ENCODE results near the gene PIP5K1B.
"Not testable (repeated sequence)": the region's sequence is repeated elsewhere in the genome, so short reads cannot be mapped to it uniquely, and the experiment has no call there.

PIP5K1B gene, protein sequence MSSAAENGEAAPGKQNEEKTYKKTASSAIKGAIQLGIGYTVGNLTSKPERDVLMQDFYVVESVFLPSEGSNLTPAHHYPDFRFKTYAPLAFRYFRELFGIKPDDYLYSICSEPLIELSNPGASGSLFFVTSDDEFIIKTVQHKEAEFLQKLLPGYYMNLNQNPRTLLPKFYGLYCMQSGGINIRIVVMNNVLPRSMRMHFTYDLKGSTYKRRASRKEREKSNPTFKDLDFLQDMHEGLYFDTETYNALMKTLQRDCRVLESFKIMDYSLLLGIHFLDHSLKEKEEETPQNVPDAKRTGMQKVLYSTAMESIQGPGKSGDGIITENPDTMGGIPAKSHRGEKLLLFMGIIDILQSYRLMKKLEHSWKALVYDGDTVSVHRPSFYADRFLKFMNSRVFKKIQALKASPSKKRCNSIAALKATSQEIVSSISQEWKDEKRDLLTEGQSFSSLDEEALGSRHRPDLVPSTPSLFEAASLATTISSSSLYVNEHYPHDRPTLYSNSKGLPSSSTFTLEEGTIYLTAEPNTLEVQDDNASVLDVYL

DNA sequence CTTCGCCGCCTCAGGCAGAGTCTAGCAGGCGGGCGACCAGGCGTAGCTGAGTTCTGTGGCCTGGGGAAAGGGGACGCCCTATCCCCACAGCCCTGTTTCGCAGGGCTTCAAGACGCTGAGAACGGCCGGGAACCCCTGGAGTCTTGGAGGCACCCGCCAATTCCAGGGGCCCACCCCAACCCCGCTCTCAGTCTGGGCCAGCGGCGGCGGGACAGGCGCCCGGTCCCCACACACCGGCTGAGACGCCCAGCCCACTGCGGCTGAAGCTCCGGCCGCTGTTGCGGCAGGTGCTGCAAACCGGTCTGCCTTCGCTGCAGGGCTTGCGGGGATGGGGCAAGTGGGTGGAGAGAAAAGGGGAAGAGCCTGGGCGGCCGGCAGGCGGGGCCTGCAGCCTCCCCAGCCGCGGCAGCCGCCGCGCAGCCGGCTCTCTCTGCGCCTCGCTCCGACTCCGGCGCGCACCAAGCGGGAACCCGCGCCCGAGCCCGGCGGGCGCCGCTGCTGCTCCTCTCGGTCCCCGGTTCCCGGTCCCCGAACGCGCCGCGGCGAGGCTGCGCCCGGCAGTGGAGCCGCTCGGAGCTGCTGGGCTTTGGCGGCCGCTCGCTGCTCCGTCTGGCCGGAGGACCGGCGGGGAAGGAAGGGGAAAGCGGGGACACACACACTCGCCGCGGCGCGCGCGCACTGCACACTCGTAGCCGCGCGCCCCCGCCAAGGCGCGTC, at the start of gene PIP5K1B:
Gene PIP5K1B (plus strand): TSS at position 427 of the 717 bp plus-strand sequence. CDS start 117,375 bp downstream, outside the sequence.
- DNase-seq, result peak; percentile 12

DNA sequence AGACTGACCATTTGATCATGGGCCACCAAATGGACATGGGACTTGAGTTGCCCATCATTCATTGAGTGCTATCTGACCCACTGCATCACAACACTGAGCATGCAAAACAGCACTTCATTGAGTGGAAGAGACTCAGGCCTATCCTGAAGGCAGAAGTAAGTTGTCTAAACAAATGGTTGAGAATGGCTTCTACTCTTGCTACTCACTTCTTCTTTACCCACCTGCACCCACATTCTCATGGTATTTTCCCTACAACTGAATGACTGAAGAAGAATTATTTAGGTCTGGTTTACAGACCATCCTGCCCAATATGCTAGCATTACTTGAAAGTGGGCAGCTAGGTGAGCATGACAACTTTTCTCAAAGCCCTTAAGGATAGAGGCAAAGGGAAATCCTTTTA, 41.0 kb upstream of the PIP5K1B start:
- no peak for DNase-seq

DNA sequence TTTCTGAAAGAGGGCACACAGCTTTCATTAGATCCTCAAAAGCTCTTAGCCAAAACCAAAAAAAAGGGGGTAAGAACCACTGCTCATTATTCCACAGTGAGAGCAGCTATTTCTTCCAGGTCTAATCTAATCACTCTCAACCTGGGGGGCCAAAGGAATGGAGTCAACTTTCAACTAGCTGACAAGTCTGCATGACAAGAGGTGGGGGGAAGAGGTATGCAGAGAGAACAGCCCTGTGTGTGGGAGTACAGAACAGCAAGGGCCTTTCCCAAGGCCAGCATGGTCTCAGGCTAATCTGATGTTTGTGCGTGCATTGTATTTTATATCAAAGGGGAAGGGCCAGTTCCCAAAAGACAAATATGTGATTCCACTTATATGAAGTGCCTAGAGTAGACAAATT, 36.9 kb upstream of the PIP5K1B start:
- no peak for DNase-seq

DNA sequence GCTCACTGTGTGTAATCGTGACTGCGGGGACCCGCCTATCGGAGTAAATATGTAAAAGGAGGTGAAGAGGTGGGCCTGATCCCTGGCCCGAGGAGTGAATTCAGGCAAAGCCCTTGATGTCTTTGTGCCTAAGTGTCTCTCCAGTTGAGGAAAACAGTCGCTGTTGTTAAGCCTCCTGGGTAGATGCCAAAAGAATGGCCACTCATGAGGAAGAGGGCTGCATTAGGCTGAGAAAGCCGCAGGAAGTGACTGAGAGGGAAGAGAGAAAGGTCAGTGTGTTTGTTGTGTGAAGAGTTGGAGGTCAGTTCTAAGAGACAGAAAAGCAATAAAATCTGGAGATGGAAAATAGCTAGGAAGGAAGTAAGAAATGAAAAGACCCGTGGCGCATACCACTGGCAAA, 35.8 kb upstream of the PIP5K1B start:
- no peak for DNase-seq

DNA sequence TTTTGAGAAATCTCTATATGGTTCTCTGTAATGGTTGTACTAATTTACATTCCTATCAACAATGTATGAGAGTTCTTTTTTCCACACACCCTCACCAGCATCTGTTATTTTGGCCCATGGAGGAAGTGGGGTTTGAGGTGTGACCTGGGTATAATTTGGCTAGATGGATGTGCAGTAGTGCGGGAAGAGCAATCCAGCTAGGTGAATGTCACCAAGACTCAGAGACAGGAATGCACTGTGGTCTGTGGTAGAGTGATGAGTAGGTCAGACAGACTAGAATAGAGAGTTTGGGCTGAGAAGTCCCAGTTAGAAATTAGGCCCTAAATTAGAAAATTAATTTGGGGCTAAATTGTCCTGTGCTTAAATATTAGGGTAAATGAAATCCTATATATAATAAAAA, 32.8 kb upstream of the PIP5K1B start:
- DNase-seq, result no peak

DNA sequence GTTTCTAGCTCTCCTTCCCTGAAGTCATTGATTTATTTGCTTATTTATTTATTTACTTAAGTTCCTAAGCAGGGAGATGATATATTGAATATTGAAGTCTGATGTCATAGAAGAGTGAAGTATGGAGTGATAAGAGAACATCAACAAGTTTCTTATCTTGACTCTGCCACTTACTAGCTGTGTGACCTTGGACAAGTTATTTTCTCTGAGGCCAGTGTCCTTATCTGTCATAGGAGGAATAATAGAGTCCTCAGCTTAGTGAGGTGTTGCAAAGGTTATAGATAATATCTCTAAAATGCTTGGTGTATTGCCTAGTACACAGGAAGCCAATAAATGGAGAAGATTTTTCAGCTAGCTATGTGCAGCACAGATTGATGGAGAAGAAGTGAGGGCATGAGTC, 32.4 kb upstream of the PIP5K1B start:
- DNase-seq, result no peak

DNA sequence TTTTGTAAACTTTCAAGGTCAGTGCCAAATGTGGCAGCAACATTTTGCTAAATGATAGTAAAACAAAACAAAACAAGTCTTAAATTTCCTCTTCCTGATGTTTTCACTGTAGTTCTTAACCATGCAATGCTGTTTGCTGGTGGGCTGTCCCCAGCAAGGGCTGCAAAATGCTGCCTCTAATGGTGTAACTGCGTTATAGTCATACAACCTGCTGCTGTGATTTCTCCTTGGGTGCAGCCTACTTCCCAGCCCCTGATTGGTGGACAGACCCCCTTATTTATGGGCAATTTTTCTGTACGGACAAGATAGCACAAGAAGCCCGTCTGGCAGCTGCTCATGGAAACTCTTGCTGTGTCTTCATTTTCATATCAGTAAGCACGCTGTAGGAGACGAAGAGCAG, 26.6 kb upstream of the PIP5K1B start:
- peak in 1 of 2 experiments; percentile 2 for DNase-seq

DNA sequence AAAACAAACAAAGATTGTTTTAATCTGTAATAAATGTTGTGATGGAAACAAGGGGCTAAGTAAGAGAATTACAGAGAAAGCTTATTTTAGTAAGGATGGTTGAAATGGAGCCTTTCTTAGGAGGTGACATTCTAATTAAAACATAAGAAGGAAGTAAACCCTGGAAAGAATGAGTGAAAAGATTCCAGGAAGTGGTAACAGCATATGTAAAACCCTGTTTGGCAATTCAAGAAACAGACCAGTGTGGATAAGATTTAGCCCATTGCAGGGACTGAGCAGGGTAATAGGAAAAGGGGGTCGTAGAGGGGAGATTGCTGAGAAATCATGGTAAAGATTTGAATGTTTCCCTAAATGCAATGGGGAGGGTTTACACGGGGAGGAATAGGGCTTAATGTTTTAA, 21.6 kb upstream of the PIP5K1B start:
- no peak for DNase-seq

DNA sequence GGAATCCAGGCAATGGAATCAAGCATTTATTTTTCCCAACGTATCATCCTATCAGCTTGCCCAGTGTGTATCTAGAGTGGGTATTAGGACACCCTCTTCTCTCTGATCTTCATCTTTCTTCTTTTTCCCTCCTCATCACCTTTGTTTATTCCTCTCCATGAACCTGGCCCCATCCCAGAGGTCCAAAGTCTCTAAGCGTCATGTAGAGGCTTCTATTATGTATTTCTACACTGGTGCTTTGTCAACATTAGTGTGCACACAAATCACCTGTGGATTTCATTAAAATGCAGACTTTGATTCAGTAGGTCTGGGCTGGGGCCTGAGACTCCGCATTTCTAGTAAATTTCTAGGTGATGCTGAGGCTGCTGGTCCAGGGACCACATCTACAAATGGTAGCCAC, 19.8 kb upstream of the PIP5K1B start:
- no peak for DNase-seq

DNA sequence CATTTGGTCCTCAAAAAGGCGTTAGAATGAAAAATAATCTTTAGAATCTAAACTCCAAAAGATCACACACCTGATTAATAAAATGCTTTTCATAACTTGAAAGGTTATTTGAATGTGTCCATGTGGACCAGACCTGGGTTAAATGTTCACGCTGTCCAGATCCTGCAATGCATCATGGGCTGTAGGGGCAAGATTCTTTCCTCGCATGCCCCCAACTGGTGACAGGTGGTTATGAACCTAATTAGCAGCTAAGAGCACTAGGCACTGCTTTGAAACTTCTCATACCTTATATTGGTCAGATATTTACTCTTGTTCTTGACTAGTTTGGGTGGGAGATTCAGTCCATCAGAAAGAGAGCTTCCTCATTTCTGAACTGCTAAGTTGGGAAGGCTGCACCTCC, 19.3 kb upstream of the PIP5K1B start:
- DNase-seq, result no peak

DNA sequence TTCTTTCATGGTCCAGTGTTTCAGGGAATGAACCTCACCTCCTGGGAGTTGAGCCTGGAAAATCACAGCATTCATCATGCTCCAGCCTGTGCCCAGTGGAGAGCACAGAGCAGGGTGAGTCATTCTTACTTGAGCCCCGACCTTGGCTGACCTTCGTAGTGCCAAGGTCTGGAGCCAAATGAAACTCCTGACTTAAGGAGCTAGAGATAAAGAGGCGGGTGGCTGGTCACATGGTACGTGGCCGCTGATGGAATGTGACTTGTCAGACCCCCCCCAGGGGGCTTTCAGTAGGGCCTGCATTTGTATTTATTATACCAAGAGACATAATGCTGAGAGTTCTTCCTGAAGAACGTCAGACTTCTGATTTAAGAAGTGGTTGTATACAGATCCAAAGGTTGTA, 15.0 kb upstream of the PIP5K1B start:
- no peak for DNase-seq

DNA sequence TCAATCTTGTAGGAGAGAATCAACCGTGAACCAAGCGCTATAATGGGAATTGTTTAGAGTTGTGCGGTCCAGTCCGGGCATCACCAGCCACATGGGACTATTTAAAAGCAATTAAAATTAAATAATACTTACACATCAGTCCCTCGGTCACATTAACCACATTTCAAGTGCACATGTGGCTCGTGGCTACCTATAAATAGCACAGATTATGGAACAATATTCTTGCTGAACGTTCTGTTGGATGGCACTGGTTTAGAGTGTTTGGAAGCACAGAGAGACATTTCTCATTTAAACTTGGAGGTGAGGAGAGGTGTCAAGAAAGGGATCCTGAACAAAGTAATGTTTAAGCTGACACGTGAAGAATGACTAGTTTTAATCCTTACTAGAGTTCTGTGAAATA, 12.5 kb upstream of the PIP5K1B start:
- DNase-seq, result no peak

DNA sequence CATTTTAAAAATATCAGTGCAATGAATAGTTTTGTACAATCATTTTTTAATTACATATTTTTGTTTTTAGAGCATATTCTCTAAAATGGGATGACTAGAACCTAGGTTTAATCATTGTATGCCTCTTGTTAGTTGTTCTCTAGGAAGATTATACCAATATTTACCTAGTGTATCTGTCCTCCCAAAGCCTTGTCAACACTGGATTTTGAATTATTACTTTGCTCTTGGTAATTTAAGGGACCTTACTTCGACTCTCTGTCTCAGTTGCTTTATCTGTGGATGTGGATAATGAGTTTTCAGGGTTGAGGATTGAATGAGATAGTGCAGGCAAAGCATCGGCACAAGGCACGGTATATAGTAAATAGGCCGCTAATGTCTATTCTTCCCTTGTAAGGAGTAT, 10.9 kb upstream of the PIP5K1B start:
- DNase-seq, result no peak

DNA sequence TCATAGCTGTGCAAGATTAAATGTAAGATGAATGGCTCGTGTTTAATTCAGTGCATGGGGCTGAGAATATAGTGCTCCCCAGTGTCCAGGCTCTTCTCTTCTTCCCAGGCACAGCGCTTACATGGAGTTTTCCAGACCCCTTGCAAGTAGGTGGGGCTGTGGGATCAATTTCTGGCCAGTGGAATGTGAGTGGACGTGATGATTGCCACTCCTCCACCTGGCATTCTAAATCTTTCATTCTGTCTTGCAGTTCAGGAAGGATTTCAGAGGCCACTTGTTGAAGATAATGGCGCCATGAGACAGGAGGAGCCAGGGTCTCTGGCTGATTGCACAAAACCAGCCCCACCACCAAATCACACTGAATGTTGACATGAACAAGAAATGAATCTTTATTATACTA, 7.2 kb upstream of the PIP5K1B start:
- no peak for DNase-seq

DNA sequence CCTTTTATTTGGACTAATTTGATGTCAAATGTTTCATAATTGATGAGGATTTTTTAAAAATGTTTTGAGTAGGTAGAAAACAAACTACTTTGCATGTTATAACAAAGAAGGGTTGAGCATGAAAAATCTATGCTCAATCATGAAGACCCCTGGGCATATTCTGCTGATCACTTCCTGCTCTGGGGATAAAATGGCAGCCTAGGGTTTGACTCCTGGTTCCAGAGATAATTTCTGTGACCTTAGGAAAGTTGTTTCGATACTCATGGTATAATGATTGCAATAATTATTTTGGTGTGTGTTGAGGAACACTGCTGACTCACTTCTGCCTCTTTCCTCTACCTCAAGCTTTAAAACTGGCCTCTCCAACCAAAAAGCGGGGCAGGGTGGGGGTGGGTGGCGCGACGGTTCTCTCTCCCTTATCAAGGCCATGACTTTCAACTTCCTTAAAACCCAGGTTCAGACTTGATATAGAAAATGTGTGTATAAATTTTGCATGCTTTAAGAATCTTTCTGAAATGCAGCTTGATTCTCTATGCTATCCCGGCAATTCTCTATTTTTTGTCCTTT, 6.0 kb upstream of the PIP5K1B start:
- no peak for DNase-seq

DNA sequence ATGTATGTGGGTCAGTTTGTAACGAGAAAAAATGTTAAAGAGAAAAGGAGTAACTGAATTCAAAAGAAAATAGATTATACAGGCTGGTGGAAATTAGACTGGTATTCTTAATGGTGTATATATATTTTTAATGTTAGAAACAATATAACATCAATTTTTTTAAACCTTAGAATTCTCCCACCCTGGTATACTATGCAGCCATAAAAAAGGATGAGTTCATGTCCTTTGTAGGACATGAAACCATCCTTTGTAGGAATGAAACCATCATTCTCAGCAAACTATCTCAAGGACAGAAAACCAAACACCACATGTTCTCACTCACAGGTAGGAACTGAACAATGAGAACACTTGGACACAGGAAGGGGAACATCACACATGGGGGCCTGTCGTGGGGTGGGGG, 5.4 kb upstream of the PIP5K1B start:
- not testable (repeated sequence) for DNase-seq

DNA sequence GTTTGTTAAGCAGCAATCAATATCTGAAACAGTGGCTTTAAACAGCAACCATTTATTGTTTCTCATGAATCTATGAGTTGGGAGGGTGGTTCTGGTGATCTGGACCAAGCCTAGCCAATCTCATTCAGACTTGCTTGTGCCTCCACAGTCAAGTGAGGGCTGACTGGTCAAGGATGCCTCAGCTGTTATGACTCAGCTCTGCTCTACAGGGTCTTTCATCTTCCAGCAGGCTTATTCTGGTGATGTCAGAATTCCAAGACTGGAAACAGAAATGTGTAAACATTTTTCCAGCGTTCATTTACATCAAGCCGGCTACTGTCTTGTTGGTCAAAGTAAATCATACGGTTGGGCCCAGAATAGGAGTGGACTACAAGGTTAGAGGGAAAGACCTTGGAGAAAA, 2.5 kb upstream of the PIP5K1B start:
- no peak for DNase-seq

DNA sequence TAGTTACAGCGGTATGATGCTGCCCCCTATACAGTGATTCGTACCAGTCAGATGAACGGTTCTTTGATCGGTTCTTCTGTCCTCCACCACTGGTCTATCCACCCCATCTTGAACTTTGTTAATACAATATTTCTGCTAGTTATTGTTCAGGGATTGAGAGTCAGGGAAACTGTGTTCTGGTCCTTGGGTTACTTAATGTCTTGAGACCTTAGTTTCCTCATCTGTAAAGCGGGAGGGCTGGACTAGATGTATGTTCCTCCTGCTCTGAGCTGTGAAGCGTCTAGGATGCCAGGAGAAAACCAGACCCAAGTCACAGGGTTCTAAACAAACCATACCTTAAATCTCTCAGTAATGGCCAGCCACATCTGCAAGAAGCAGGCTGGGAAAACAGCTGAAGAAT, 1.4 kb upstream of the PIP5K1B start:
- DNase-seq, result no peak

DNA sequence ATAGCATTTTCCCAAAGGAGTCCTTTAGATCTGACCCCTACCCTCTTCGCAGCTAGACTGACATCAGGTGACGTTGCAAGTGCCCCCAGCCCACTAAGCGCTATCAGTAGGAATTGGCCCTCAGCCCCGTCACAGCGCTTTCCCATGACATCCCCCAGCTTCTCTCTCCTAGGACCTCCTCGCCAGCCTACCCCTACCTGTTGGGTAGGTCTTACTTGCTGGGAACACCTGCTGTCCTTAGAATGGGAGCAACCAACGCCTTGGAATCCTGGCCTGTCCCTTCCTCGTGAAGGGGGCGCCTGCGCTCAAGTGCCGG, 584 bp upstream of the PIP5K1B start:
- DNase-seq, result no peak

DNA sequence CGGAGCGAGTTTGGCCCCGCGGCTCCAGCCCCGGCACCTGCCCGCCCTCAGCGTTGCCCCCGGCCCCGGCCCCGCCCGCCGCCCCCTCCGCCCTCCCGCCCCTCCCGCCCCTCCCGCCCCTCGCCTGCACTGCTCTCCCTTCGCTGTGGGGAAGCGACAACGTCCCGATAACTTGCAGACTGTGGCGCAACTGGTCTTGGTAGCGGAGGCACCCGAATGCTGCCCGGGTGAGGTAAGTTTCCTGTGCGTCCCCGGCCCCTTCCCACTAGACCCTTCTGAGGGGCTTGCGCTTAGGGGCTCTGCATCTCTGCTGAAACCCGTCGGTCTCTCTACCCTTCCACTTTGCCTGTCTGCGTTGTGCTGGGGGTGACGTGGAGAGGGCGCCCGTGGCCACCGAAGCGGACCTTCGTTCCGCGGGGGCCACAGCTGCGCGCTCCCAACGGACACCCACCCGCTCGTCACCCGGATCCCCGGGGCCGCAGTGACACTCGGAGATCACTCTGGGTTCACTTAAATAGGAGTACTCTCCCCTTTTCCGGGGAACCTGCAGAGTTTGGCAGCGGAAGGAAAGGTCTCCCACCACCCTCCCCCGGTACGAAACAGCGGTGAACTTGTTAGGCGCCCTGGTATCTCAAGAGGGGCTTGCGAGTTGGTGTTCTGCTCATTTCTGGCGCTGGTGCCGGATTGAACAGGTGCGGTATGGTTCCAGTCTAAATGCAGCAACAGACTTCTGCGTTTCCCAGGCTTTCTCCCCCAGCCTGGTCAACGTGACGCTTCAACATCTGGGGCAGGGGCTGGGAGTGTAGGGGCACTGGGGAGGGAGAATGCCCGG, 707 bp downstream of the PIP5K1B start:
- DNase-seq, result no peak

DNA sequence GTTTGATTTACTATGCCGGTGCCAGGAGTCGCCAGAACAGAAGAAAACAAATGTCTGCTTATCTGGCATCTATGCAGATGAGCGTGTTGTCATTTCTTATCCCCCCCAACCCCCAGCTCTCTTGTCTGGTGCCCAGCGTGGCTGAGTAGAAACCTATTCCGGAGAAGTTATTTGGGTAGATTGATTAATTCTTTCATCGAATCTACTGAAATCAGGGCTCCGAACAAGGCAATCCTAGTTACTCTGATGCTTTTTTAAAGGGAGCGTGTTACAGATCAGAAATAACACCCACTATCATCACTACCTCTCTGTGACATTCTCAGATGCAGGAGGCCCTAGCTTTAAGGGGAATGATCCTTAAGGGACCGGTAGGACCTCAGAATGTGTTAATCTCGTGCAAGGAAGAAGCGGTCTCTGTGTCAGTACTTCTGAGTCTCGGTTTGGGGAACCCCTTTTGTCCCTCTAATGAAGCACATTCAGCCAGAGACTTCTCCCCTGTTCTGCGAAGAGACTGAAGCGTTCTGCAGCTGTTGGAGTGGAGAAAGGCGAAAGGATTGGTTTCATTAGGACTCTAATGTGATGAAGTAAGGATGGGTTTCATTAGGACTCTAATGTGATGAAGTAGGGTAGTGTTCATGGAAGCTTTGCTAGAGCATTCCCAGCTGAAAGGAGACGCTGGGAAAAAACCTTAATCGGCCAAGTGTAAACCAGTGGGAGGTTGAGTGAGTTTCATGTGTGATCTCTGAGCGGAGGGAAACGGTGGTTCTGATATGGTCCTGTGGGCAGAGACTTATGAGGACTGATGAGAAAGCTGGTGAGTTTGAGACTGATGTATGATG, 1.5 kb downstream of the PIP5K1B start:
- DNase-seq, result no peak

DNA sequence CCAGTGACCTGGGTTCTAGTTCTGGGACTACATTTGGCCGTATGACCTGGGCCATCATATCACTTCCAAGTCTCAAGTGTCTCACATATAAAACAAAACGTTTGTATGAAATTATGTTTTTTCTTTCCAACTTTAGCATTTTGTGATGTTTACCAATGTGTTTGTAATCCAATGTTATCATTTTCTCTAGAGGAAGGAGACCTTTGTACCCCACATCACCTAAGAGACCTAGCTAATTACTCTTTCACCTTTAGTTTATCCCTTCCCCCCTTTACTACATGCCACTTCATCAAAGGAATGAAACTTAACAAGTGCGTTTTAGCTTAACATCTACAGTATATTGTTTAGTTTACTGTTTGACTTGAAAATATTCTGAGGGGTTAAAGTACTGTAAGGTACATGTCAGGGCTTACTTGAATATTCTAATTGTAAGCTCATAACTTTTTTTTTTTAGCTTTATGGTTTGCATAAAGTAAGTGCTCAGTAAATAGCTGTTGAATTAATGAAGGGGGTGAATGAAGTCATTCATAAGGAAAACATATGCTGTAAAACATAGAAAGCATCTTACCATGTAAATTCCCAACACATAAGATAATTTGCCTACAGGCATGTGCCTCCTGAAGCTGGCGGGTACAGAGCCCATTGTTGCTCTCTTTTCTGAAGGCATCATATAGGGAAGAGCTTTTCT, 2.9 kb downstream of the PIP5K1B start:
- DNase-seq, result no peak
